OCI-LY1 (cell line): ENCODE results near the gene TOMM6.

Experiments
- CTCF ChIP-seq: fragments of 200-600 bp; sonication (generic), shearing (Covaris generic); IDR thresholded peaks from 2 replicates; pipeline ENCODE4 v1.5.1; 2017; ENCODE audit warnings: mild to moderate bottlenecking, antibody characterized with exemption, low read length, moderate library complexity, mixed read lengths
- EZH2 ChIP-seq: fragments of 200-600 bp; sonication (generic), shearing (Covaris generic); IDR thresholded peaks from 2 replicates; pipeline ENCODE4 v1.8.0; 2017; ENCODE audit warnings: borderline replicate concordance, mixed run types, mild to moderate bottlenecking, antibody characterized with exemption, low read length, moderate library complexity, mixed read lengths

GRCh38 chr6:41785254-41785653 is 2.2 kb upstream of the TOMM6 start:
- no peak for TF ChIP-seq CTCF
- no peak for TF ChIP-seq EZH2
